Measurements from ENCODE around the gene BICRA.
"Not testable (repeated sequence)": the region's sequence is repeated elsewhere in the genome, so short reads cannot be mapped to it uniquely, and the experiment has no call there.

The BICRA gene

DNA sequence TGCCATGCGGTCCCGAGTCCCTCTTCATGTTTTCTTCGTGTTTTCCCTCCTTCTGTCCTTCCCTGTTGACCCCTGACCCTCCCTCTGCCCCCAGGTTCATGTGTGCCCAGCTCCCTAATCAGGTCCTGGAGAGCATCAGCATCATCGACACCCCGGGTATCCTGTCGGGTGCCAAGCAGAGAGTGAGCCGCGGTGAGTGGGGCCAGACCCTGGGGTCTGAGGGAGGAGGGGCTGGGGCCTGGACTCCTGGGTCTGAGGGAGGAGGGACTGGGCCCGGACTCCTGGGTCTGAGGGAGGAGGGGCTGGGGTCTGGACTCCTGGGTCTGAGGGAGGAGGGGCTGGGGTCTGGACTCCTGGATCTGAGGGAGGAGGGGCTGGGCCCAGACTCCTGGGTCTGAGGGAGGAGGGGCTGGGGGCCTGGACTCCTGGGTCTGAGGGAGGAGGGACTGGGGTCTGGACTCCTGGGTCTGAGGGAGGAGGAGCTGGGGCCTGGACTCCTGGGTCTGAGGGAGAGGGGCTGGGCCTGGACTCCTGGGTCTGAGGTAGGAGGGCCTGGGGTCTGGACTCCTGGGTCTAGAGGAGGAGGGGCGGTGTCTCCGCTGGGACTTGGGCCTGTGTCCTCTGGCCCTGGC is 109.6 kb downstream of the BICRA start:
- not testable (repeated sequence) for DNase-seq

DNA sequence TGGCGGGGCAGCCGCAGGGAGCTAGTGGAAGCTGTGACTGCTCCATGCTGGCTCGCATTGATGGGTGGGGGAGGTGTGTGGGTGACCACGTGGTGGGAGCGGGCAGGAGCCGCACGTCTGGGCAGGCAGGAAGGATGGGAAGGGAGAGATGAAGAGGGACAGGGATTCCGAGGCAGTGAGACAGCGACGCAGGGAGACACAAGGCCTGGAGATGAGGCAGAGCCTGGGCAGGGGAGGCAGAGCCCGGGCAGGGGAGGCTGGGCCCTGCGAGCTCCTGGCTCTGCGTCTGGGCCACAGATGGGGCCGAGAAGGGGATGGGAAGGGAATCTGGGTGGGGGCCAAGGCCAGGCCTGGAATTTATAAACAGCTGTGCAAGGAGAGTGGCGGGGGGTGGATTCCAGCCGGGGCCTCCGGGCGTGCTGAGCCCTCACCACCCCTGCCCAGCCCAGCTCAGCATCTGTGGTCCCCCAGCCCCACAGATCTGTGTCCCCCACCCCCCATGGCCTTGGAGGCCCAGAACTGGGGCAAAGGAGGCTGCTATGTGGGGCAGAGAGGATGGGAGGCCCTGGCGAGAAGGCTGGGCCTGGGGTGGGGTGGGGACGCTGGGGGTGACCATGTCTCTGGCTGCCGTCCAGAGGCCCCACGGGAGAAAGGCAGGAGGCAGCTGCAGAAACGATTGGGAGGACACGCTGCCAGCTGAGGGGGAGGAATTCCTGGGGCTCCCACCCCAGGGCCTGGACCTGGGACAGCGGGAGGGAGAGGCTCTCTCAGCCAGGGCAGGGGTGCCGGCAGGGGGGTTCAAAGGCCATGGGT is 110.3 kb downstream of the BICRA start:
- DNase-seq, result no peak

DNA sequence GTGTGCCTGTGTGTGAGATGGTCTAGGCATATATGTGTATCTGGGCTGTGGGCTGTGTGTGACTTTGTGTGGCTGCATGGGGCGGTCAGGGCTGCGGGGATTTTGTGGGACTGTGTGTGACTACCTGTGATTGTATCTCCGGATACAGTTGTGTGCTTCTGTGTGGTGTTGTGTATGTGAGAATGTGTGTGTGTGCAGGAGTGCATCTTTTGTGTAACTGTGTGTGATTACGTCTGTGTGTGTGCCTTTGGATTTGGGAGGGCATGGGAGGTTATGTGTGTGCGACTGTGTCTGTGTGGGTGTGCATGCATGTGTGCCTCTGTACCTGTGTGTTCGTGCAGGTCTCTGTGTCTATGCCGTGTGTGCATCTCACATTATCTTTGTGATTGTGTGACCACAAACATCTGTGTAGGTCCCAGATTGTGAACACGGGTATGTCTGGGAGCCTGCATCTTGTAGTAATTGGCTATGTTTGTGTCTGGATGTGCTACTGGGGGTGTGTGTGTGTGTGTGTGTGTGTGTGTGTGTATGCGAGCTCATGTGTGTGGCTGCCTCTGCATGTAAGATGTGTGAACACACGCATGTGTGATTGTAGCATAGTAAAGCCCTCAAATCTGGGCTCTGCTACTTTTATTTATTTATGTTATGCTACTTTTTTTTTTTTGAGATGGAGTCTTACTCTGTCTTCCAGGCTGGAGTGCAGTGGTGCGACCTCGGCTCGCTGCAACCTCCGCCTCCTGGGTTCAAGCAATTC is 111.9 kb downstream of the BICRA start:
- DNase-seq, result no peak

DNA sequence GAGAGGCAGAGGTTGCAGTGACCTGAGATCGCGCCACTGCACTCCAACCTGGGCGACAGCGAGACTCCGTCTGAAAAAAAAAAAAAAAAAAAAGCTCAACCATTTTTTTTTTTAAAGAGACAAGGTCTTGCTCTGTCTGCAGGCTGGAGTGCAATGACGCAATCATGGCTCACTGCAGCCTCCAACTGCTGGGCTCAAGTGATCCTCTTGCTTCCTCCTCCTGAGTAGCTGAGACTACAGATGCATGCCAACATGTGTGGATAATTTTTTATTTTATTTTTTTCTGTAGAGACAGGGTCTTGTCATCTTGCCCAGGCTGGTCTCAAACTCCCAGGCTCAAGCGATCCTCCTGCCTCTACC is 114.6 kb downstream of the BICRA start:
- no peak for DNase-seq

DNA sequence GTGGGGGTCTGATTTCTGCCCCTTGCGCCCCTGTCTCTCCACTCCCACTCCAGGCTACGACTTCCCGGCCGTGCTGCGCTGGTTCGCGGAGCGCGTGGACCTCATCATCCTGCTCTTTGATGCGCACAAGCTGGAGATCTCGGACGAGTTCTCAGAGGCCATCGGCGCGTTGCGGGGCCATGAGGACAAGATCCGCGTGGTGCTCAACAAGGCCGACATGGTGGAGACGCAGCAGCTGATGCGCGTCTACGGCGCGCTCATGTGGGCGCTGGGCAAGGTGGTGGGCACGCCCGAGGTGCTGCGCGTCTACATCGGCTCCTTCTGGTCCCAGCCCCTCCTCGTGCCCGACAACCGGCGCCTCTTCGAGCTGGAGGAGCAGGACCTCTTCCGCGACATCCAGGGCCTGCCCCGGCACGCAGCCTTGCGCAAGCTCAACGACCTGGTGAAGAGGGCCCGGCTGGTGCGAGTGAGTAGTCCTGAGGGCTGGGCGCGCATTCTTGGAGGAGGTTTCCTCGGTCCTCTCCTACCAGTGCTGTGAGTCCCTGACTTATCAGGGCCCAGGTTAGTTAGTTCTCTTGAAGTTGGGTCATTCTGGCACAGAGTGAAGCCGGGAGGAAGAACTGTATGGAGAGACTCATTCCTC is 116.9 kb downstream of the BICRA start:
- DNase-seq, result no peak

DNA sequence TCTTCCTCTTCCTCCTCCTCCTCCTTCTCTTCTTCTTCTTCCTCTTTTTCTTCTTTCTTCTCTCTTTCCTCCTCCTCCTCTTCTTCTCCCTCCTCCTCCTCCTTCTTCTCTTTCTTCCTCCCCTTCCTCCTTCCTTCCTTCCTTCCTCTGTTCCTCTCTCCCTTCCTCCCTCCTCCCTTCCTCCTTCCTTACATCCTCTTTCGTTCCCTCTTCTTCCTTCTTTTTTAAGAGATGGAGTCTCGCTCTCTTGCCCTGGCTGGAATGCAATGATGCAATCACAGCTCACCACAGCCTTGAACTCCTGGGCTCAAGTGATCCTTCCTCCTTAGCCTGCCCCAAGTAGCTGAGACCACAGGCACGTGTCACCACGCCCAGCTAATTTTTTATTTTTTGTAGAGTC is 117.5 kb downstream of the BICRA start:
- DNase-seq, result no peak

DNA sequence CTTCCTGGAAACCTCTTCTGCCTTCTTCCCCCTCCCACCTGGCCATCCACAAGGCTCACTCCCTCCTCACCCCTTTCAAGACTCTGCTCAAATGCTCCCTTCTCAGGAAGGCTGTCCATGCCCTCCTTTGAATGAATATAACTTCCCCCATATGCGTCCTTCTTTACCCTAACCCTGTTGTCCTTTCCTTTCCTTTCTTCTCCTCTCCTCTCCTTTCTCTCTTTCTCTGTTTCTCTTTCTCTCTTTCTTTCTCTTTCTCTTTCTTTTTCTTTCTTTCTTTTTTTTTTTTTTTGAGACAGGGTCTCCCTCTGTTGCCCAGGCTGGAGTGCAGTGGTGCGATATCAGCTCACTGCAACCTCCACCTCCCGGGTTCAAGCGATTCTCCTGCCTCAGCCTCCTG is 119.4 kb downstream of the BICRA start:
- DNase-seq, result not testable (repeated sequence)

DNA sequence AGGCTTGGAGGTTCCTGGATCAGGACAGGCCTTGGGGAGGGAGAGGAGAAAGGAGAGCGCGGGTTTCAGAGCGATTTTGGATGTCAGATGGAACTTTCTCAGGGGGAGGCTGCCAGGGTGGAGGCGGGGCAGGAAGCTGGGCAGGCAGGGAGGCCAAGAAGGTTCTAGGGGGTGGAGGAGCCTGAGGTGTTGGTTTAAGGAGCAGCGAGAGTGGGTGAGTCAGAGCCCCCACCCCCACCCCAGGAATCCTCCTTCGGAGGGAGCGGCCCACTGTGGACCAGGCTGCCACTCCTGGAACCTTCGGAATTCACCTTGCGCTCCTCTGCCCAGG is 120.5 kb downstream of the BICRA start:
- no peak for DNase-seq

DNA sequence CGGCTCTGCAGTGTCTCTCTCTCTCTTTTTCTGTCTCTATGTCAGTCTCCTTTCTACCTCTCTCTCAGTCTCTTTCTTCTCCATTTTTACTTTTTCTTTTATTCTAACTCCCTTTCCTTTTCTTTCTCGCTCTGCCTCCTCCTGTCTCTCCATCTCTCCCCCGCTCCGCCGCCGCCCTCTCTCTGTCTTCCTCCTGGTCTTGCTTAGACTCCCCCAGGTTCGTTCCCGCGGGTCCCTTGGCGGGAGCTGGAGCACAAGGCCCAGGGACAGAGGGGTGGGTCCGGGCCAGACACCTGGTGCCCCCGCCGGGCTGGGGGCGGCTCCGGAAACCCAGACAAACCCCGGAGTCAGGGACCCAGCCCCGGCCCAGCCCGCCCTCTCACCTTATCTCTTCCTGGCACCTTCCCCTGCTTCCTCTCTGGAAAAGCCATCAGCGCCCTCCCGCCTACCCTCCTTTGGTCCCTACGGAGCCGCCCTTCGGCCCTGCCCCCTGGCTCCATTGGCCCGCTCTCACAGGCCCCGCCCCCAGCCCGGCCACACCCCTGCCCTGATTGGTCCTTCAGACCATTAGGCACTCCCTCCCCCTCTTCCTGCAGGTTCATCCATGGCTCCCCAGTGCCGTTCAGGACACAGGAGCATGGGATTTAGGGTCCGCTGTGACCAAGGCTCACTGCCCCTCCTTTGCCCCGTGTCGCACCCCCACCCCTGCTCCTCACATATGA is 121.0 kb downstream of the BICRA start:
- DNase-seq, result peak; percentile 76

DNA sequence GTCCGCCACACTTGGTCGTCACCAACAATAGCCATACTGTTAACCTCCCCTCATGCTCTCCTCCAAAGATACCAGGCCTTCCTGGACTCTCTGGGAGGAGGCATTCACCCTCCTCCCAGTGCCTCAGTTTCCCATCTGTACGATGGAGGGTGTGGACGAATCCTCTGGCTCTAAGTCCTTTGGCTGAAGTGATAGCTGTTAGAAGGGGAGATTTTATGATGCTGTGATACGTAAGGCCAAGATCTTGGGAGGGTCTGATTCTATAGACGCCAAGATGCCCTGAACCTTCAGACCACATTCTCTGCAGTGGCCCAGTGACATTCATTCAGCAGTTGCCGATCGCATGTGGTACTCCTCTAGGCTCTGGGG is 121.6 kb downstream of the BICRA start:
- no peak for DNase-seq

DNA sequence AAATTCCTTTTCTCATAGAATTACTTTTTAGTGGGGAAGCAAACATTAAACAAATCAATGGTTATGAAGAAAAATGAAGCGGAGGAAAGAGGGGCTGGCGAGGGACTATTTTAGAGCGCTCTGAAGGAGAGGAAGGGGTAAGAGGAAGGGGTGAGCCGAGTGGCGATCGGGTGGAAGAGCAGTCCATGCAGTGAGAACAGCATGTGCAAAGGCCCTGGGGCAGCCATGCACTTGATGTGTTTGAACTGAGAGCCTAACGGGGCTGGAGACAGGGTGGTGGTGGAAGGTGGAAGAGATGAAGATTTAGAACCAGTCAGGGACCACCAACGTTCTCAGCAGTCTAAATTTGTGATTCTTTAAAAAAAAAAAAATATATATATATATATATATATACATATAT is 122.0 kb downstream of the BICRA start:
- DNase-seq, result no peak

DNA sequence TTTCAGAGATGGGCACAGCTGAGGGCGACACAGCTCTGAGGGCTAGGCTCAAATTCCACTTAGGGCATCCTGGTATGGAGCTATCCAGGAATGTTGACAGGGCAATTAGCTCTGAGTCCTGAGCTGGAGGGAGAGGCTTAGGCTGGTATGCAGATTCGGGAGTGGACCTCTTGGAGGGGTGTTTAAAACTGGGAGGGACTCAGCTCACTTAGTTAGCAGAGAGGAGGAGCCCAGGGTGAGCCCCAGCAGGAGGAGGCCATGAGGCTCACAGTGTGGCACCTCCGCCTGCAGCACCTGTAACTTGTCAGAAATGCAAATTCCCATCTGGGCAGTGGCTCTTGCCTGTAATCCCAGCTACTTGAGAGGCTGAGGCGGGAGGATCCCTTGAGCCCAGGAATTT is 126.2 kb downstream of the BICRA start:
- no peak for DNase-seq

DNA sequence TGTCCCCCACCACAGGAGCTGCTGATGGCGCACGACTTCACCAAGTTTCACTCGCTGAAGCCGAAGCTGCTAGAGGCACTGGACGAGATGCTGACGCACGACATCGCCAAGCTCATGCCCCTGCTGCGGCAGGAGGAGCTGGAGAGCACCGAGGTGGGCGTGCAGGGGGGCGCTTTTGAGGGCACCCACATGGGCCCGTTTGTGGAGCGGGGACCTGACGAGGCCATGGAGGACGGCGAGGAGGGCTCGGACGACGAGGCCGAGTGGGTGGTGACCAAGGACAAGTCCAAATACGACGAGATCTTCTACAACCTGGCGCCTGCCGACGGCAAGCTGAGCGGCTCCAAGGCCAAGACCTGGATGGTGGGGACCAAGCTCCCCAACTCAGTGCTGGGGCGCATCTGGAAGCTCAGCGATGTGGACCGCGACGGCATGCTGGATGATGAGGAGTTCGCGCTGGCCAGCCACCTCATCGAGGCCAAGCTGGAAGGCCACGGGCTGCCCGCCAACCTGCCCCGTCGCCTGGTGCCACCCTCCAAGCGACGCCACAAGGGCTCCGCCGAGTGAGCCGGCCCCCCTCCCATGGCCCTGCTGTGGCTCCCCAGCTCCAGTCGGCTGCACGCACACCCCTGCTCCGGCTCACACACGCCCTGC is 132.1 kb downstream of the BICRA start:
- no peak for DNase-seq

DNA sequence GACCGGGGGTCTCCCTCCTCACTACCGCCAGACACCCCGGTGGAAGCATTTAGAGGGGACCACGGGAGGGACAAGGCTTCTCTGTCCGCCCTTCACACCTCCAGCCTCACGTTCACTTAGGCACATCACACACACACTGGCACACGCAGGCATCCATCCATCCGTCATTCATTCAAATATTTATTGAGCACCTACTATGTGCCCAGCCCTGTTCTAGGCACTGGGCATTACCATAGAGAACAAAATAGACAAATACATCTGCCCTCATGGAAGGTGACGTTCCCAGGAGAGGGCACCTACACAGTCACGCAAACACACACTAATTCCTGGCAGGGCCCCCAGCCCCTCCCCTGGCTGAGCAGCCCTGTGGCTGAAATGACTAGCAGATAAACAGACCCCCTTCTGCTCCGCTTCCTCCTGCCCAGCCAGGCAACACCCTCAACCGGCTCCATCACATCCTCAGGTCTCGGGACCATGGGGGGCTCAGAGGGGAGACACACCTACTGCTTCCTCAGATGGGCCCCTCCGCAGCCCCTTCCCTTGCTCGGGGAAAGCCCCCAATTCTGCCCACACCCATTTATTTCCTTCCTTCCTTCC is 132.7 kb downstream of the BICRA start:
- DNase-seq, result no peak

DNA sequence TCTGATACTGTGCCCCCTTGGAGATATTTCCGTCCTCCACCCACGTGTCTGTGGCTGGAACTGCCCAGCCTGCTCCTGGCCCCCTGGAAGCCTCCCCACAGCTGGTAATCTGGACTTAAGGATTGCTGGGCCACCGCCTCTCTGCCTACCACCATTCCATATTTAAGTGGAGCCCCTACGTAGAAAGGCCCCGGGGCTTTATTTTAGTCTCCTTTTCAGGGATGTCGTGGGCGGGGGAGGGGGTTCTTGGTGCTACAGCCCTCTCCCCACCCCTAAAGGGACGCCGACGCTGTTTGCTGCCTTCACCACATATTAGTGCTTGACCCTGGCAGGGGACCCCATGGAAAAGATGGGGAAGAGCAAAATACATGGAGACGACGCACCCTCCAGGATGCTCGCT is 133.7 kb downstream of the BICRA start:
- no peak for DNase-seq

DNA sequence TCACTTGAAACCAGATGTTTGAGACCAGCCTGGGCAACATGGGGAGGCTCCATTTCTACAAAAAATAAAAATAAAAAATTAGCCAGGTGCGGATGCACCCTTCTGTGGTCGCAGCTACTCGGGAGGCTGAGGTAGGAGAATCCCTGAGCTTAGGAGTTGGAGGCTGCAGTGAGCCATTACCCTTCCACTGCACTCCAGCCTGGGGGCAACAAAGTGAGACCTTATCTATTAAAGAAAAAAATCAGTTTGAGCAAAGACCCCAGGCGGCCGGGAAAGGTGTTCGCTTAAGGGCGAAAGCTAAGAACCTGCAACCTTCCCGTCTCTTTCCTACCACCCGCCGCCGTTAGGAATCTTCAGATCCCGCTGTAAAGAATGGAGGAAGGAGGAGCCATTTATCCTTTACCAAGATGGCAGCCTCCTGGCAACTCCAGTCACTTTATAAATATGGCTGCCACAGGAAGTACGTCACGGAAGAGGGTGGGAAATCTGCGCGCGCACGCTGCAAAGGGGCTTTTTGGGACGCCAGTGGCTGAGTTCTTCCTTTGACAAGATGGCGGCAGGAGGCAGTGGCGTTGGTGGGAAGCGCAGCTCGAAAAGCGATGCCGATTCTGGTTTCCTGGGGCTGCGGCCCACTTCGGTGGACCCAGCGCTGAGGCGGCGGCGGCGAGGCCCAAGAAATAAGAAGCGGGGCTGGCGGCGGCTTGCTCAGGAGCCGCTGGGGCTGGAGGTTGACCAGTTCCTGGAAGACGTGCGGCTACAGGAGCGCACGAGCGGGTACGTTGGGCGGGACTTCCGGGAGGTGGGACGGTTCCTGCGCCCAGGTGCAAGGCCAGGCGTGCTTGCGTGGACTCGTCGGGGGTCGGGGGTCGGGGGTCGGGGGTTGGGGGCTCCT is 136.3 kb downstream of the BICRA start, which contains the start of gene NOP53:
NOP53 (plus strand) TSS at position 537 of the 892 bp plus-strand sequence; CDS start at position 551, 14 bp downstream.
- DNase-seq, result peak; percentile 97

DNA sequence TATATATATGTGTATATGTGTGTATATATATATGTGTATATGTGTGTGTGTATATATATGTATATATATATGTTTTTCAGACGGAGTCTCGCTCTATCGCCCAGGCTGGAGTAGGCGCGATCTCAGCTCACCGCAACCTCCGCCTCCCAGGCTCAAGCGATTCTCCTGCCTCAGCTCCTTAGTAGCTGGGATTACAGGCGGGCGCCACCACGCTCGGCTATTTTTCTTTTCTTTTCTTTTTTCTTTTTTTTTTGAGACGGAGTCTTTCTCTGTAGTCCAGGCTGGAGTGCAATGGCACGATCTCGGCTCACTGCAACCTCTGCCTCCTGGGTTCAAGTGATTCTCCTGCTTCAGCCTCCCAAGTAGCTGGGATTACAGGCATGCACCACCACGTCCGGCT is 137.2 kb downstream of the BICRA start:
- DNase-seq, result not testable (repeated sequence)

DNA sequence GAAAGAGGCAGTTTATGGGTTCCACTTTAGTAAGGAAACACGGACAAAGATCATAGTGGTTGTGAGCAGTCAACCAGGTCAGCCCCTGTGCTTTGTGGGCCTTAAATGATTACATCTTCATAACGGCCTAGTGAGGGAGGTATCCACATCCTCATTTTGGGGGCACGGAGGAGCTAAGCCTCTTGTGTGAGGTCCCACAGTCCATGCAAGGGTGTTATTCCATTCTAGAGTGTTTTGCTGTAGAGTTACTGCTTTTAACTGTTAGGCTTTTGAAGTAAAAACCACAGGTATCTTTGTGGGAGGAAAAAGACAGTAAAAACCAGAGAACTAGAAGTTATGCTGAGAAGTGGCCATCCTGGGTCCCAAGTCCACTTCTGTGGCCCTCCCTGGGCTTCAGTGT is 140.4 kb downstream of the BICRA start:
- no peak for DNase-seq

DNA sequence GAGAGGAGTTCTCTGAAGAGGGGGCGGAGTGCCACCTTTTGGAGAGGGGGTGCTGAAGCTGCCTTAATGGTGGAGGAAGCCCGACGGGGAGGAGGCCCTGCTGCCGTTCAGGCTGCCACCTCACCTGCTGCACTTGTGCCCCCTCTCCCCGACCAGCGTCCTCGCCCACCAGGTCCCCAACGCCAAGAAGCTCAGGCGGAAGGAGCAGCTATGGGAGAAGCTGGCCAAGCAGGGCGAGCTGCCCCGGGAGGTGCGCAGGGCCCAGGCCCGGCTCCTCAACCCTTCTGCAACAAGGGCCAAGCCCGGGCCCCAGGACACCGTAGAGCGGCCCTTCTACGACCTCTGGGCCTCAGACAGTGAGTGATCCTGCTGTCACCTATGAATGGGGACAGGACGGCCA is 141.8 kb downstream of the BICRA start:
- no peak for DNase-seq

DNA sequence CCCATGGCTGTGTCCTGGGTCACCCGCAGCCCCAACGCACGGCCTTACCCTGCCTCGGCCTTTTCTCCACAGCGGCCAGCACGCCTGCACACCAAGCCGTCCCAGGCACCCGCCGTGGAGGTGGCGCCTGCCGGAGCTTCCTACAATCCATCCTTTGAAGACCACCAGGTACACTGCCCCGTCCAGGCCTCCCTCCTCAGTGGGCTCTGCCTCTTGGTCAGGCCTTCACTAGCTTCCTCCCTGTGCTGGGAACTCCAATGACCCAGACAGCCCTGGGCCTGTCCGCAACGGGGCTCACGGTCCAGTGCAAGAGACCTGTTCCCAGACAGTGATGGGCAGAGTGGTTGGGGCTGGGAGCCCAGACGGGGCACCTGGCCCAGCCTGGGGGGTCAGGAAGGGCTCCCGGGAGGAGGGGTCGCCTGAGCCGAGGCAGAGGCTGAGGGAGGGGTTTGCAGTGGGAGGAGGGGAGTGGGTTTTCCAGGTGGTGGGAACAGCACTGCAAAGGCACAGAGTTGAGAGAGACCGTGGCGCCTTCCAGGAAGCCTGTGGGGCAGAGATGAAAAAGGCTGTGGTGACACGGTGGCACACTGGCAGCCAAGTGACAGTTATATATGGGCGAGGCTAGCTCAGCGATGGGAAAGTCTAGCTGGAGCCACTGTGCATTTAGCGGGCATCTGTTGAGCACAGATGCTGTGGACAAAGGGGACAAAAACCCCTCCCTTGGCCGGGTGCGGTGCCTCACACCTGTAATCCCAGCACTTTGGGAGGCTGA is 143.7 kb downstream of the BICRA start:
- DNase-seq, result no peak
